ENCODE measurements around the gene TYW1B.
"Not testable (repeated sequence)": the region's sequence is repeated elsewhere in the genome, so short reads cannot be mapped to it uniquely, and the experiment has no call there.

GRCh38 chr7:72766994-72767393 lies 61.0 kb downstream of the TYW1B start:
- TF ChIP-seq, protein P1, sequence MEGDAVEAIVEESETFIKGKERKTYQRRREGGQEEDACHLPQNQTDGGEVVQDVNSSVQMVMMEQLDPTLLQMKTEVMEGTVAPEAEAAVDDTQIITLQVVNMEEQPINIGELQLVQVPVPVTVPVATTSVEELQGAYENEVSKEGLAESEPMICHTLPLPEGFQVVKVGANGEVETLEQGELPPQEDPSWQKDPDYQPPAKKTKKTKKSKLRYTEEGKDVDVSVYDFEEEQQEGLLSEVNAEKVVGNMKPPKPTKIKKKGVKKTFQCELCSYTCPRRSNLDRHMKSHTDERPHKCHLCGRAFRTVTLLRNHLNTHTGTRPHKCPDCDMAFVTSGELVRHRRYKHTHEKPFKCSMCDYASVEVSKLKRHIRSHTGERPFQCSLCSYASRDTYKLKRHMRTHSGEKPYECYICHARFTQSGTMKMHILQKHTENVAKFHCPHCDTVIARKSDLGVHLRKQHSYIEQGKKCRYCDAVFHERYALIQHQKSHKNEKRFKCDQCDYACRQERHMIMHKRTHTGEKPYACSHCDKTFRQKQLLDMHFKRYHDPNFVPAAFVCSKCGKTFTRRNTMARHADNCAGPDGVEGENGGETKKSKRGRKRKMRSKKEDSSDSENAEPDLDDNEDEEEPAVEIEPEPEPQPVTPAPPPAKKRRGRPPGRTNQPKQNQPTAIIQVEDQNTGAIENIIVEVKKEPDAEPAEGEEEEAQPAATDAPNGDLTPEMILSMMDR (conservative IDR thresholded peaks at IDR 0.05; ENCODE audit: low read depth, low read length), result not testable (repeated sequence)
- not testable (repeated sequence) for TF ChIP-seq FOS (IDR thresholded peaks at IDR 0.05; ENCODE audit: low read depth, low read length); POLR2A (IDR thresholded peaks at IDR 0.05; ENCODE audit: low read depth, low read length); MAFK (IDR thresholded peaks at IDR 0.05; ENCODE audit: low read depth, low read length); CHD1 (IDR thresholded peaks at IDR 0.05; ENCODE audit: low read depth, low read length); MAZ (IDR thresholded peaks at IDR 0.05; ENCODE audit: borderline replicate concordance, low read depth, low read length); CEBPB (IDR thresholded peaks at IDR 0.05; ENCODE audit: low read depth, low read length); NFE2L2 (IDR thresholded peaks at IDR 0.05; ENCODE audit: low read depth, low read length); MXI1 (IDR thresholded peaks at IDR 0.05; ENCODE audit: borderline replicate concordance, low read depth, low read length); BHLHE40 (IDR thresholded peaks at IDR 0.05; ENCODE audit: low read depth, low read length)

All from IMR-90 (cell line).